PFSK-1 (cell line): ENCODE data around the gene DNALI1.

Experiments used
- POLR2AphosphoS5 ChIP-seq: IDR thresholded peaks from 2 replicates; pipeline ENCODE4 v1.6.1; 2012; ENCODE audit warnings: low read depth, mild to moderate bottlenecking, control low read depth, low read length, moderate library complexity
- REST ChIP-seq, 2 experiments: IDR thresholded peaks; 2 replicates each; pipeline versions ENCODE4 v1.6.1 to v1.8.0; 2011 to 2012; ENCODE audit warnings: low read depth in 2 of 2, low read length in 2 of 2, control low read depth in 1 of 2, inconsistent platforms in 1 of 2, mild to moderate bottlenecking in 1 of 2, moderate library complexity in 1 of 2; ENCODE audit not compliant: insufficient read depth in 1 of 2
- TAF1 ChIP-seq: IDR thresholded peaks from 2 replicates; pipeline ENCODE4 v1.6.1; 2012; ENCODE audit warnings: low read length, control low read depth, borderline replicate concordance; ENCODE audit not compliant: insufficient read depth

- TF ChIP-seq POLR2AphosphoS5 (peak; percentile 86), TAF1 (0 out of 2 replicates have a peak, but pooled peaks have one; percentile 47), REST (IDR thresholded peaks at IDR 0.05; ENCODE audit: insufficient read depth in 1 of 2, low read depth in 2 of 2, low read length in 2 of 2) (no peak)
Measured at GRCh38 chr1:37514350-37515184, 42.2 kb upstream of the DNALI1 start, which contains the start of gene MEAF6.
